HG03097 (cell line): ENCODE results near the gene SS18L1.

Experiments used
- ATAC-seq: cut with Tn5 transposase; IDR thresholded peaks from one replicate; pipeline ENCODE4 v1.9.1; 2021; ENCODE audit not compliant: unreplicated experiment, low FRiP score

SS18L1 gene

DNA sequence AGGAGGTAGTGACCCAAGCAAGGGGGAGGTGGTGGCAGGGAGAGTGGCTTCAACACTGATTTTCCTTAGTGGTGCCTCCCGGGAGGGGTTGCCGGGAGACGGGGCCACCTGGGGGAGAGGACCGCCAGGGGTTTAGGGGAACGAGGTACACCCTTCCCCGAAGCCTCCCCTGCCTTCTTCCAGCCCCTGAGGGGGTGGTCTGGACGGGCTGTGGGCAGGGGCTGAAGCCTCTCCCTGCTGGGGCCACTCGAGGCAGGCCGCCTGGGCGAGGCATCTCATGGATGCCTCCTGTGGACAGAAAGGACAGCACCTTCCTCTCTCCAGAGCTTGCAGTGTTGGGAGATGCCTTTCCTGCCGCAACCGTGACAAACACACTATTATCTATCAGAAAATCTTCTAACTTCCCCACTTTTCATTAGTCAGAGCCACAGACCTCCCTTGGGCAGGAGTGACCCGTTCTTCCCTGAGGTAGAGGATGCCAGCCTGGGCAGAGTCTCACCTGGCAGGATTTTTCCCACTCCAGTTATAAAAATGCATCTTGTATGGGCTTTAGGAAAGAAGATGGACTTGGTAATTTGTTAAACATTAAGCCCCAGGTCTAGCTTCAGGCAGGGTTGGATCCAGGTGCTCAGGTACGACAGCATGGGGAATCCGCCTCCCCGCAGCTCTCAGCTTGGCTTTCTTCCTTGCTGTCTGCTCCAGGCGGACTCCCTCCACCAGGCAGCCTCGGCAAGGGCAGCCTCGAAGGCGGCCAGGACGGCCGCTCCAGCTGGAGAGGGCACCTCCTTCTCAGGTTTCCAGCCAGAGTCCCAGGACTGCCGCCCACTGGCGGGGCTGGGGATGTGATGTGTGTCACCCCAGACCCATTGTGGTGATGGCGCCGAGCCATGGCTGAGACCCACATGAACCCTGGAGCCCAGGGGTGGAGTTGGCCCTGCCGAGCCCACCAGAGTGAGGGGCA lies 65.5 kb downstream of the SS18L1 start:
- ATAC-seq = no peak

DNA sequence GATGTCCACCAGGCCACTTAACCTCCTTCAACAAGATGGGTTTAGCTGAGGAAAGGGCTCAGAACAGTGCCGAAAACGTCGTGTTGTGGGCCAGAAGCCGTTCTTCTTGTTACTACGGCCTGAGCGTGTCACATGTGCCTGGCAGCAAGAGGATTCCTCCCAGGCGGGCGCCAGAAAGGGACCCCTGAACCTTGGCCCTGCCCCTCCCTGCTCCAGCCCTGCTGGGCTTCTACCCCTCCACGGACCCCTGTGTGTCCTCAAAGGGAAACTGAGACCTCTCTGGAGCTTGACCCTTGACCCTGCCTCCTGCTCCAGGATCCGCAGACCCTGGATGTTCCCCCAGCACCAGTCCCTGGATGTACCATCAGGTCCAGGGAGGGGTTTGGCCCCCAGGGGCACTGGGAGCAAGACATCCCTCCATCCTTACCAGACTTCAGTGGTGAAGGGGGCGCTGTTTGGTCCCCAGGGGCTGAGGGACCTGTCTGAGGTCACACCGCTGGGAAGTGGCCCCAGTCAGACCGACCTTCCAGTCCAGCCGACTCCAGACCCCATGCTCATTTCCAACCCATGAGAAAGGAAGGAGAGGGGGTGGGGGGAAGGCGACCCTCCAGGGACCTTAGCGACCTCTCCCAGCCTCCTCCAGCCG lies 66.4 kb downstream of the SS18L1 start:
- ATAC-seq = no peak

DNA sequence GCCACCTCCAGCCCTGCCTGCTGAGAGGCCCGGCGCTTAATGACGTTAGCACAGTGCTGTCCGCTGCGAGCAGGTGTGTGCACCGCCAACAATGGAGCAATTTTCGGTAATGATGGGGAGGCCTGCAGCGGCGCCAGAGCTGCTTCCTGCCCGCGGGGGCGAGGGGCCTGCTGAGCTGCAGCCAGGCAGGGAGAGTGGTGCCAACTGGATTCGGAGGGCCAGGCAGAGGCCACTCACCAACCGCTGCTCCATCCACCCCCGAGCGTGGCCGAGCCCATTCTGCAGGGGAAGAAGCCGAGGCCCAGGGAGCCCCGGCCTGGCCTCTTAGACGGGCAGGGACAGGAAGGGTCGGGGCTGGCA lies 66.9 kb downstream of the SS18L1 start:
- no peak for ATAC-seq

DNA sequence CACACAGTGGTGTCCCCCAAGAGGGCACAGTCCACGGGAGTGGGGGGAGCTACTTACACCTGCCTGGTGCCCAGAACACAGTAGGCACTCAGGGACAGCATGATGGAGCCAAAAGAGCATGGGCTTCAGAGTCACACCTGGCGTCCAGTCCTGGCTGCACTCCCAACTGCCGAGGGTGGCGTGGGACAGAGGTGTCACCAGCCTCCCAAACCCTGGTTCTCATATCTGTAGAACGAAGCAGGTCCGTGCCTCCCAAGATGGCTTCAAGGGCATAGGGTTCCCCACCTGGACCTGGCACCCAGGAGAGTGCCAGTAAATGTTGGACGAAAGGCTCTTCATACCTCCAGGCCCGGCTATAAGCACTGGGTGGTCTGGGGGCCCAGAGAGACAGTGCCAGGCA lies 67.6 kb downstream of the SS18L1 start:
- no peak for ATAC-seq

DNA sequence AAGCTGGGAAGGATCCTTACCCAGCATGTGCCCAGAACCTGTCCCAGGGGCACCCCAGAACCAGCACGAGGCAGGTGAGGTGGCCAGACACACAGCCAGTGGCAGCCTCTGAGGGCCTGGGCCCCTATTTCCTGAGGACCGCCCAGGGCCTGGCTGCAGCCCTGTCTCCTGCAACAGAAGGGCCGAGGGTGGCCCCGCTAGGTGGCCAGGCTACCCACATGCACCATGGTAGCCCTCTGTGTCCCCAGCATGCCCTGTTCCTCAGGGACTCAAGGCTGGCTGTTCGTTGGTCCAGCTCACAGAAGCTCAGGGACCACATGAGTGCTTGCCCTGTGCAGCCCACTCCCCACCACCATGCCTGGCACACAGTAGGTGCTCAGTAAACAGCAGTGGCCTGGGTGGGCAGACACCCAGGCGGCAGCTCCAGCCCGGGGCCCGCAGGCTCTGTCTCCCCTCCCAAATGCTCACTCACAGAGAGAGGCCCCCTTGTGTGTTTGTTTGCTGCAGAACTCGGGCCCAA lies 68.3 kb downstream of the SS18L1 start:
- ATAC-seq = no peak

- ATAC-seq = no peak
Observed at GRCh38 chr20:62212299-62212698, 68.7 kb downstream of the SS18L1 start.

DNA sequence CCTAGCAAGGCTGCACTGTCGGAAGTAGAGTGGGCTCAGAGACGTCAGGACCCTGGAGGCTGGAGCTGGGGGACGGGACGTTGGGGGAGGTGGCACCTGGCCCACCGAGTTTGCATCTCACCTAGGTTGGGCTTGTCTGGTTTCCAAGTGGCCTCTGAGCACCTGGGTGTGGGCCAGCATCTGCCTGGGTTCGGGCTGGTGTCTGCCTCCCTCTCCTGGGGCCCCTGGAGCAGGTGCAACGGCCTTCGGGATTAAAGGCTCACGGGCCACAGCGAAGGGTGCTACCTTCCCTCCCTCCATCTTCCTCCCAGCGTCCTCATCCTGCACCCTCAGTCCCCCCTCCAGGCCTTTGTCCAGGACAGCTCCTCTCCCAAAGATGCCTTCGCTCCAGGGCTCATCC lies 70.5 kb downstream of the SS18L1 start:
- ATAC-seq = no peak

GRCh38 chr20:62215020-62215990 lies 71.7 kb downstream of the SS18L1 start:
- ATAC-seq = no peak

GRCh38 chr20:62215991-62216635 lies 72.5 kb downstream of the SS18L1 start:
- no peak for ATAC-seq

- ATAC-seq = no peak
Observed at GRCh38 chr20:62216636-62217566, 73.3 kb downstream of the SS18L1 start.

GRCh38 chr20:62217913-62218773 lies 74.6 kb downstream of the SS18L1 start:
- ATAC-seq = no peak

DNA sequence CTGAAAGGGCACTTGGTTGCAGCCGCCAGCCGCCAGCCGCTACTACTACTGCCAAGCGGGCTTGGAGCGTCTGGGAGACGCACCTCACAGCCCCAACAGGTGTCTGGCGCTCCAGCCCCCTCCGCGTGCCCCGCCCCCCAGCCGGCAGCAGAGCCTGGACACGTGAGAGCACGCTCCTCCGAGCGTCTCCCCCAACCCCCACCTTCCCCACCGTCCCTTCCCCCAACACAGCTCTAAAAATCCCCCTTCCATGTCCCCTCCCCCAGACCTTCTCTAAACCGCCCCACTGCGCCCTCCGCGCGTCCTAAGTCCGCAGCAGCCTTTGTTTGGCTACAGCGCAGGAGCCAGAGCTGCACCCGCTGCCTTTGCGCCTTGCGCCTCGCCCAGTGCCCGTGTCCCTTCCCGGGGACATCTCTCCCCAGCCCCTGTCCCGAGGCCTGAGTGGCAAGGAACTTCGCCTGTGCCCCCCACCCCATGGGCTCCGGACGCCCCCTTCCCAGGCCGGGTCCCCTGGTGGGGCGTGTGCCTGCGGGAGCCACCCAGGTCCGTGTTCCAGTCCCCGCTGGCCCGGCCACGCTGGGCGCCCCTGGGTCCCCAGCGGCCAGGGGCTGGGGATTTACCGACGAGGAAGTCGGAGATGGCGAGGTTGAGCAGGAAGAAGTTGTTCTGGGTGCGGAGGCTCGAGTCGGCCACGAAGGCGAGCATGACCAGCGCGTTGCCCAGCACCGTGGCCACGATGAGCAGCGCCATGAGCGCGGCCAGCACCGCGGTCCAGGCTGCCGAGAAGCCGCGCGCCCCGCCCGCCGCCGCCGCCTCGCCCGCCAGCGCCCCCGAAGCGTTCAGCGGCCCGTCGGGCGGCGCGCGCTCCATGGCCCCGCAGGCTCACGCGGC lies 75.8 kb downstream of the SS18L1 start:
- ATAC-seq = no peak

- no peak for ATAC-seq
Observed at GRCh38 chr20:62219992-62220665, 76.6 kb downstream of the SS18L1 start, which contains the start of gene HRH3. Gene HRH3 (minus strand): TSS chr20:62220278. CDS start chr20:62219970, 308 bp downstream.

DNA sequence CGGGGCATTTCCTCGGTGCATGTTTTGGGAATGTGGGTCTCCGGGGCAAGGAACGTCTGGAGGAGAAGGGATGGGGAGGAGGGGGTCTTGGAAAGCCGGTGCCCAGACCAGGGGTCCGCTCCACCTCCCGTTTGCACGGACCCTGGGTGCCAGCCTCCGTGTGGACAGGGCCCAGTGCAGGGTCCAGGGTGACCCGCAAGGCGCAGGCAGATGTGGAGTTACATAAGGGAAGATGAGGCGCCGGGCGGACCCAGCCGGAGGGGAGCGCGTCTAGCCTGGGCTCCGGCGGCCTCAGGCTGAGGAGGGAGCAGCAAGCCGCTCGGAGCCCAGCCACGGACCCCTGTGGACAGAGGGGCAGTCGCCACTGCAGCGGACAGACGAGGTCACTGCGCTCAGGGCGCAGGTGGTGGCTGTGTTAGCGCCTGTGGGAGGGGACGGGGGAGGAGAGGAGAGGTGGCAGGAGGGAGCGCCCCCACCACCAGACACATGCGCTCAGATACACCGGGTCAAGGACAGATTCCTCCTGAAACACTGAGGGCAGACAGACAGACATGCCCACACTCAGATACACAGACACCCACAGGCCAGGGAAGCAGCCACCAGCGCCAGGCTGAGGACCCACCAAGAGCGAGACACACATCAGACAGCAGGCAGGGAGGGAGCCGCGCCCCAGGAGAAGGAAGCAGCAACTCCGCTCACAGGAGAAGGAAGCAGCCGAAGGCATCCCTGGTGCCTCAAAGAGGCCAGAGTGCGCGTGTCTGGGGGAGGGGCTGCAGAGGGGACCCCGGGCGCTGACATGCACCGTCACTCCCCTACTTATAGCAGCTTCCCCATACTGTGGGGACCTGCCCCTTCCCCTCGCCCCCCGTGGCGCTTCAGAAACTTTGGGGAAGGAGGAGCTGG lies 77.3 kb downstream of the SS18L1 start:
- ATAC-seq = no peak

- ATAC-seq = no peak
Observed at GRCh38 chr20:62222266-62222850, 78.8 kb downstream of the SS18L1 start.
